Raji (cell line): ENCODE data around the gene ABCA8.

Experiments used
- POLR2A ChIP-seq: IDR thresholded peaks from 2 replicates; pipeline ENCODE4 v1.6.1; 2011; ENCODE audit warnings: low read depth, low read length, control low read depth; ENCODE audit not compliant: insufficient read depth

The ABCA8 gene

GRCh38 chr17:68892658-68893057, 62.5 kb downstream of the ABCA8 start:
- TF ChIP-seq POLR2A, result no peak

GRCh38 chr17:68892193-68892592, 63.0 kb downstream of the ABCA8 start:
- no peak for TF ChIP-seq POLR2A

- no peak for TF ChIP-seq POLR2A
These were observed 68.8 kb downstream of the ABCA8 start for GRCh38 chr17:68886401-68886800.

- TF ChIP-seq POLR2A, result no peak
These were observed 70.3 kb downstream of the ABCA8 start for GRCh38 chr17:68884888-68885287.

GRCh38 chr17:68878226-68878885, 76.8 kb downstream of the ABCA8 start:
- TF ChIP-seq POLR2A, result no peak

GRCh38 chr17:68871447-68871846, 83.7 kb downstream of the ABCA8 start:
- no peak for TF ChIP-seq POLR2A

- no peak for TF ChIP-seq POLR2A
These were observed 84.2 kb downstream of the ABCA8 start for GRCh38 chr17:68870976-68871375.

- TF ChIP-seq POLR2A, result no peak
These were observed 84.9 kb downstream of the ABCA8 start for GRCh38 chr17:68870161-68870826.

GRCh38 chr17:68868708-68869107, 86.5 kb downstream of the ABCA8 start:
- no peak for TF ChIP-seq POLR2A

GRCh38 chr17:68867759-68868516, 87.3 kb downstream of the ABCA8 start:
- TF ChIP-seq POLR2A, result no peak

- TF ChIP-seq POLR2A, result no peak
These were observed 89.6 kb downstream of the ABCA8 start for GRCh38 chr17:68865584-68865983.

- TF ChIP-seq POLR2A, result no peak
These were observed 92.0 kb downstream of the ABCA8 start for GRCh38 chr17:68863091-68863652.

GRCh38 chr17:68861602-68862001, 93.6 kb downstream of the ABCA8 start:
- TF ChIP-seq POLR2A, result no peak

- TF ChIP-seq POLR2A, result no peak
These were observed 94.3 kb downstream of the ABCA8 start for GRCh38 chr17:68860941-68861340.

- no peak for TF ChIP-seq POLR2A
These were observed 100.7 kb downstream of the ABCA8 start for GRCh38 chr17:68854452-68854851.

GRCh38 chr17:68853439-68853838, 101.8 kb downstream of the ABCA8 start:
- no peak for TF ChIP-seq POLR2A
